HuH-7 (cell line): ENCODE data around the gene HK3.

Source experiments
- DNase-seq: peaks from one replicate; pipeline ENCODE4 v3.0.0; 2011; ENCODE audit warnings: low spot score

The HK3 gene

GRCh38 chr5:176899296-176899891 is at the start of gene HK3:
Gene HK3, minus strand, starts transcription at chr5:176899346. Its CDS starts 3,187 bp downstream, at chr5:176896159.
- no peak for DNase-seq

- DNase-seq = no peak
Measured at GRCh38 chr5:176948458-176948857, 49.3 kb upstream of the HK3 start.

GRCh38 chr5:176947847-176948246 is 48.7 kb upstream of the HK3 start:
- DNase-seq = no peak

- no peak for DNase-seq
Measured at GRCh38 chr5:176944268-176944667, 45.1 kb upstream of the HK3 start.

- no peak for DNase-seq
Measured at GRCh38 chr5:176943816-176944215, 44.7 kb upstream of the HK3 start.

- DNase-seq = no peak
Measured at GRCh38 chr5:176941951-176942350, 42.8 kb upstream of the HK3 start.

- no peak for DNase-seq
Measured at GRCh38 chr5:176938472-176938871, 39.3 kb upstream of the HK3 start.

GRCh38 chr5:176935017-176935416 is 35.9 kb upstream of the HK3 start:
- no peak for DNase-seq

GRCh38 chr5:176934309-176934930 is 35.3 kb upstream of the HK3 start:
- DNase-seq = no peak

- no peak for DNase-seq
Measured at GRCh38 chr5:176929654-176930053, 30.5 kb upstream of the HK3 start.

- DNase-seq = no peak
Measured at GRCh38 chr5:176927562-176927961, 28.4 kb upstream of the HK3 start.

GRCh38 chr5:176922817-176923216 is 23.7 kb upstream of the HK3 start:
- DNase-seq = peak; percentile 23

GRCh38 chr5:176921714-176922113 is 22.6 kb upstream of the HK3 start:
- no peak for DNase-seq

GRCh38 chr5:176918613-176919012 is 19.5 kb upstream of the HK3 start:
- DNase-seq = no peak

- no peak for DNase-seq
Measured at GRCh38 chr5:176916337-176916736, 17.2 kb upstream of the HK3 start.

GRCh38 chr5:176915906-176916305 is 16.8 kb upstream of the HK3 start:
- DNase-seq = no peak

GRCh38 chr5:176912115-176912514 is 13.0 kb upstream of the HK3 start:
- no peak for DNase-seq

- DNase-seq = no peak
Measured at GRCh38 chr5:176908675-176909368, 9.7 kb upstream of the HK3 start.

GRCh38 chr5:176906796-176907195 is 7.7 kb upstream of the HK3 start:
- DNase-seq = no peak

GRCh38 chr5:176906126-176906525 is 7.0 kb upstream of the HK3 start:
- DNase-seq = no peak

GRCh38 chr5:176904276-176904675 is 5.1 kb upstream of the HK3 start:
- DNase-seq = no peak

GRCh38 chr5:176902911-176903664 is 3.9 kb upstream of the HK3 start:
- DNase-seq = no peak
